Hepatocyte (in vitro differentiated cells): Measurements from ENCODE around the gene TMEM150C. TPM values are rescaled to one million over a fixed set of nuclear protein-coding genes. Genes with fewer than 3 reads are reported as not detected.

Source experiments
- DNase-seq: peaks from one replicate; pipeline ENCODE4 v3.0.0-alpha.2; 2016; ENCODE audit warnings: low spot score
- H2AFZ ChIP-seq: fragments of 200-600 bp; sonication (generic); 2 replicates; pipeline ENCODE4 v1.6.0; 2016; ENCODE audit warnings: antibody characterized with exemption, mild to moderate bottlenecking
- H3K27ac ChIP-seq: fragments of 200-600 bp; sonication (generic); 2 replicates; pipeline ENCODE4 v1.5.1; 2016; ENCODE audit warnings: mild to moderate bottlenecking
- H3K27me3 ChIP-seq: fragments of 200-600 bp; sonication (generic); 2 replicates; pipeline ENCODE4 v1.6.1; 2016
- H3K36me3 ChIP-seq: fragments of 200-600 bp; sonication (generic); replicated peaks from 2 replicates; pipeline ENCODE4 v1.5.1; 2016; ENCODE audit warnings: low read depth; ENCODE audit not compliant: insufficient read depth
- H3K4me1 ChIP-seq: fragments of 200-600 bp; sonication (generic); 2 replicates; pipeline ENCODE4 v1.5.1; 2016; ENCODE audit warnings: mild to moderate bottlenecking, moderate library complexity; ENCODE audit not compliant: insufficient read depth
- H3K4me2 ChIP-seq: fragments of 200-600 bp; sonication (generic); 2 replicates; pipeline ENCODE4 v1.6.0; 2016
- H3K4me3 ChIP-seq: fragments of 200-600 bp; sonication (generic); 2 replicates; pipeline ENCODE4 v1.5.1; 2016; ENCODE audit warnings: mild to moderate bottlenecking
- H3K79me2 ChIP-seq: fragments of 200-600 bp; sonication (generic); 2 replicates; pipeline ENCODE4 v1.6.0; 2017; ENCODE audit warnings: mild to moderate bottlenecking
- H3K9me2 ChIP-seq: fragments of 200-600 bp; sonication (generic); replicated peaks from 2 replicates; pipeline ENCODE4 v1.6.0; 2017; ENCODE audit warnings: mild to moderate bottlenecking; ENCODE audit not compliant: insufficient read depth
- H3K9me3 ChIP-seq: fragments of 200-600 bp; sonication (generic); 2 replicates; pipeline ENCODE4 v1.5.1; 2016; ENCODE audit warnings: low read depth, mild to moderate bottlenecking
- H4K20me1 ChIP-seq: fragments of 200-600 bp; sonication (generic); 2 replicates; pipeline ENCODE4 v1.6.0; 2016; ENCODE audit warnings: mild to moderate bottlenecking; ENCODE audit not compliant: insufficient read depth, poor library complexity, severe bottlenecking
- EZH2 ChIP-seq: fragments of 200-600 bp; sonication (generic); IDR thresholded peaks from 2 replicates; pipeline ENCODE4 v1.6.1; 2016; ENCODE audit warnings: antibody characterized with exemption, mild to moderate bottlenecking, borderline replicate concordance
- EZH2phosphoT487 ChIP-seq: fragments of 200-600 bp; sonication (generic); IDR thresholded peaks from one replicate; pipeline ENCODE4 v1.6.1; 2018; ENCODE audit warnings: antibody characterized with exemption, mild to moderate bottlenecking, low read depth, moderate library complexity; ENCODE audit not compliant: unreplicated experiment, severe bottlenecking
- WGBS: methylation state at CpG from one replicate; pipeline ENCODE4 v1.1.6; 2016; ENCODE audit warnings: low lambda C conversion rate; ENCODE audit errors: missing lambda C conversion rate; 5-methylcytosine and 5-hydroxymethylcytosine counted together
- polyA plus RNA-seq: library from polyadenylated mRNA; unstranded; fragments of >200 nt; fragmentation: Nextera tagmentation; extraction: Ambion mirVana; gene quantifications from 2 replicates; pipeline ENCODE4 v1.2.1, GENCODE V29; 2016
- total RNA-seq: library from RNA; depleted of rRNA; stranded (reverse); fragments of >200 nt; gene quantifications from 2 replicates; pipeline ENCODE4 v1.2.3, GENCODE V29; 2014
- TF ChIP-seq, protein P1 (sequence below): fragments of 200-600 bp; sonication (generic); IDR thresholded peaks from 2 replicates; pipeline ENCODE4 v1.5.1; 2016; ENCODE audit warnings: antibody characterized with exemption, mild to moderate bottlenecking; ENCODE audit not compliant: poor library complexity

Gene TMEM150C
- total and polyA plus RNA-seq, 2 experiments from 2014 or later = 3.3 to 4.5 TPM

DNA sequence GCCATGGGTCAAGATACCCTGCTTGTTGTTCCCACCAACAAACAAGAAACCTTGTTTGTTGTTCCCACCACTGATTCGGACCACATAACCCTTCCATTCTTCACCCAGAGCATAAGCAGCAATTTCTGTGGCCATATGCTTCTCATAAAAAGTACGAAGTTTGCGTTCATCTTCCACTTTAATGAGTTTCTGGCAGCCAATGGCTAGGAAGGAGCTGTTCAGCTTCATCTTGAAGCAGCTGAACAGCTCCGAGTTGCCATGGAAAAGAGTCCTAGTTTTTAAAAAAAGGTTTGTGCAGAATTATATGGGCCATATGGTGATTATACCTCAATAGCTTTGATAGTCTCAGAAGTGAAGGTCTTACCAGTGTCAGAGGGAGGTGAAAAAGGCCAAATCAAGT lies 66.1 kb downstream of the TMEM150C start:
- Histone ChIP-seq H2AFZ (no peak overlapping the region), H3K79me2 (no peaks in the 10 kb centered on the region), H3K4me3 (no peak overlapping the region), H4K20me1 (no peaks in the 10 kb centered on the region), H3K36me3 (no peaks in the 10 kb centered on the region), H3K27me3 (no peaks in the 10 kb centered on the region), H3K4me1 (no peaks in the 10 kb centered on the region), H3K9me3 (no peaks in the 10 kb centered on the region), H3K4me2 (no peak overlapping the region), H3K27ac (no peak overlapping the region), H3K9me2 (no peaks in the 10 kb centered on the region)
- TF ChIP-seq EZH2phosphoT487 (no peak), EZH2 (no peak)
- TF ChIP-seq, protein P1, sequence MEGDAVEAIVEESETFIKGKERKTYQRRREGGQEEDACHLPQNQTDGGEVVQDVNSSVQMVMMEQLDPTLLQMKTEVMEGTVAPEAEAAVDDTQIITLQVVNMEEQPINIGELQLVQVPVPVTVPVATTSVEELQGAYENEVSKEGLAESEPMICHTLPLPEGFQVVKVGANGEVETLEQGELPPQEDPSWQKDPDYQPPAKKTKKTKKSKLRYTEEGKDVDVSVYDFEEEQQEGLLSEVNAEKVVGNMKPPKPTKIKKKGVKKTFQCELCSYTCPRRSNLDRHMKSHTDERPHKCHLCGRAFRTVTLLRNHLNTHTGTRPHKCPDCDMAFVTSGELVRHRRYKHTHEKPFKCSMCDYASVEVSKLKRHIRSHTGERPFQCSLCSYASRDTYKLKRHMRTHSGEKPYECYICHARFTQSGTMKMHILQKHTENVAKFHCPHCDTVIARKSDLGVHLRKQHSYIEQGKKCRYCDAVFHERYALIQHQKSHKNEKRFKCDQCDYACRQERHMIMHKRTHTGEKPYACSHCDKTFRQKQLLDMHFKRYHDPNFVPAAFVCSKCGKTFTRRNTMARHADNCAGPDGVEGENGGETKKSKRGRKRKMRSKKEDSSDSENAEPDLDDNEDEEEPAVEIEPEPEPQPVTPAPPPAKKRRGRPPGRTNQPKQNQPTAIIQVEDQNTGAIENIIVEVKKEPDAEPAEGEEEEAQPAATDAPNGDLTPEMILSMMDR = no peak
- no peak for DNase-seq
- 75% methylated on average over 4 of the region's 4 CpGs for WGBS

DNA sequence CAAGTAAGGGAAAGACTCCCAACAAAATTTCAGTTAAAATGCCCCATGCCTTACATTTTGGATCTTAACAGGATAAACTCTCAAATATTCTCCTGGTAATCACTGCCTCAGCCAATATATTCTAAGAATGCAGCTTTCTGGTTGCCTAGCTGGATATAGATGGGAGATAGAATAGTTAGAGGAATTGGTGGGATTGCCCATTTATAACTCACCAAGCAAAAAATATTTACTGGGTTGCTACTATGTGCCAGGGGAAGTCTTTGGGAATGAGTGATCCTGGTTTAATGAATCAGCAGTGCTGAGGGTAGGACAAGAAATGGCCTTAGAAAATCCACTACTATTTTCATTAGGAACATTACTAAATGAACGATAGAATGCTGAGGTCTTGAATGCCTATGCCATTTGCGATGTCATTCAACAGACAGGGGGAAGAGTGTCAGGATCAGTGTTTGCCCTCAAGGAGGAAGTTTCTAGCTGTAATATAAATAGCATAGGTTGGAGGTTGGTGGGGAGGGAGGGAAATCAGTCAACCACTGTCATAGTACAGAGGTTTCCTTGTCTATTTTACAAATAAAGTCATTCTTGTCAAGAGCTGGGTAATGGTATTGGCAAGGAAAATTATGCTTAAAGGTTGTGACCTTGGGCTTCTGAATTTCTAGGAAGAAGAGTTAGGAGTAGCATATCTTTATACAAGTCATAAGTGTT lies 67.9 kb downstream of the TMEM150C start:
- no peaks in the 10 kb centered on the region for H3K9me3 ChIP-seq
- no peak for TF ChIP-seq EZH2phosphoT487
- TF ChIP-seq EZH2 = no peak
- no peaks in the 10 kb centered on the region for H3K79me2 ChIP-seq
- no peaks in the 10 kb centered on the region for H3K9me2 ChIP-seq
- DNase-seq = no peak
- H3K27me3 ChIP-seq = no peaks in the 10 kb centered on the region
- WGBS = 87% methylated on average over 2 of the region's 2 CpGs
- no peak overlapping the region for H3K4me2 ChIP-seq
- H2AFZ ChIP-seq = no peak overlapping the region
- H4K20me1 ChIP-seq = no peaks in the 10 kb centered on the region
- H3K4me1 ChIP-seq = no peaks in the 10 kb centered on the region
- H3K27ac ChIP-seq = no peak overlapping the region
- no peaks in the 10 kb centered on the region for H3K36me3 ChIP-seq
- H3K4me3 ChIP-seq = no peak overlapping the region

DNA sequence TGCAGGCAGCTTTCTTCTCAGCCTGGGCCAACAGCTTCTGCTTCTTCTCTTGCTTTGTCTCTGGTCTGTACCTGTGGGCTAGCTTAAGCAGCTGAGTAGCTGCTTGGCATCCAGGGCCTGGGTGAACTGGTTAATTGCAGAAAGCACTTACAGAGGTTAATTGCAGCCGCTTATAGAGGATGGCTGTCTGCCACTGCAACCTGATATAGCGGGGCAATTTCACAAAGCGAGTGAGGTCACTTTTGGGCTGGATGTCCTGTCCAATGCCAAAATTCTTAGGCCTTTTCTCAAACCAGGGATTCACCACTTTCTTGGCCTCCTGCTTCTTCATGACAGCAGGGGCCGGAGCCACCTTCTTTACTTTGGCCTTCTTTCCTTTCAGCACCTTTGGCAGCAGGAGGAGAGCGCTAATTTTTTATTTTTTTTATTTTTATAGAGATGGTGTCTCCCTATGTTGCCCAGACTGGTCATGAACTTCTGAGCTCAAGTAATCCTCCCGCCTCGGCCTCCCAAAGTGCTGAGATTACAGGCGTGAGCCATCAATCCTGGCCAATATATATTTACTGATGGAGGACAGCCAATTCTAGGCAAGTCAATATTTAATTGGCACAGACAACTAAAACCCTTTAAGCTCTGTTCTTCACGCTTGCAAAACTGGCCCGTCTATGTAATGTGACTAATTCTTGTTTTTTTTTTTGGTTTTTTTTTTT lies 70.4 kb downstream of the TMEM150C start:
- no peaks in the 10 kb centered on the region for H4K20me1 ChIP-seq
- H3K4me3 ChIP-seq = no peak overlapping the region
- no peak overlapping the region for H3K27ac ChIP-seq
- no peaks in the 10 kb centered on the region for H3K36me3 ChIP-seq
- H3K9me3 ChIP-seq = no peaks in the 10 kb centered on the region
- no peak overlapping the region for H2AFZ ChIP-seq
- H3K27me3 ChIP-seq = no peaks in the 10 kb centered on the region
- no peak overlapping the region for H3K4me2 ChIP-seq
- 77% methylated on average over 10 of the region's 10 CpGs for WGBS
- H3K79me2 ChIP-seq = no peaks in the 10 kb centered on the region
- no peaks in the 10 kb centered on the region for H3K4me1 ChIP-seq
- no peak for DNase-seq
- H3K9me2 ChIP-seq = no peaks in the 10 kb centered on the region
- TF ChIP-seq EZH2 (no peak), EZH2phosphoT487 (no peak)
- TF ChIP-seq, protein P1 = no peak

DNA sequence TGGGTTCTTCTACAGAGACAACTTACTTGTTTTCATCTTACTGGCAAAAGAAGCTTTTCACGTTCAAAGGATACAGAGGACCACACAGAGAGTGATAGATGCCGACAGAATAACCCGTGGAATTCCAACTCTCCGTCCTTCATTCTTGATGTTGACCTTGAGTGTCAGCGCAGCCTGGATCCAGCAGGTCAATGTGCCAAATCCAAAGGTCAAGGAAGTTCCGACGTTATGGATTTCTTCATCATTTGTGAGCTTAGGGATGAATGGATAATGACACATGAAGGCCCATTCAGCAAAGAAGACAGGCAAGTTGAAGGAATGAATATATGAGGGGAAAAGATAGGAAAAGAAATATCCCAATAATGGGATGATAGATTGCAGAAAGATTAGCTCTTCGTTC lies 71.8 kb downstream of the TMEM150C start:
- Histone ChIP-seq H3K36me3 (no peaks in the 10 kb centered on the region), H3K4me3 (no peak overlapping the region), H3K4me1 (no peaks in the 10 kb centered on the region), H4K20me1 (no peaks in the 10 kb centered on the region), H3K27me3 (no peaks in the 10 kb centered on the region), H2AFZ (no peak overlapping the region), H3K79me2 (no peaks in the 10 kb centered on the region), H3K9me3 (no peaks in the 10 kb centered on the region), H3K27ac (no peak overlapping the region), H3K9me2 (no peaks in the 10 kb centered on the region), H3K4me2 (no peak overlapping the region)
- WGBS = 65% methylated on average over 8 of the region's 8 CpGs
- no peak for DNase-seq
- TF ChIP-seq EZH2phosphoT487 (no peak), EZH2 (no peak)
- TF ChIP-seq, protein P1 = no peak
